Panc1 (cell line): Measurements from ENCODE around the gene VIM. TPM values are rescaled to one million over a fixed set of nuclear protein-coding genes. Genes with fewer than 3 reads are reported as not detected.

Experiments
- ATAC-seq: fragments of 200-7000 bp; cut with Tn5 transposase; 2 replicates; pipeline ENCODE4 v1.9.1; 2020; ENCODE audit warnings: mild to moderate bottlenecking, moderate library complexity
- BruUV-seq: library from RNA; stranded (reverse); fragments of 400-500 nt; replicated peaks from 2 replicates; lab custom pipeline; 2021; lab: Mats Ljungman, UMichigan
- CTCF ChIA-PET: fragments of 300-600 bp; sonication (Branson Sonifier 250); formaldehyde crosslinking; loops from one replicate; lab custom pipeline; 2022; ENCODE audit warnings: antibody characterized with exemption; lab: Charles Lee
- POLR2A ChIA-PET: fragments of 300-600 bp; sonication (Branson Sonifier 250); formaldehyde crosslinking; loops from one replicate; lab custom pipeline; 2022; ENCODE audit warnings: antibody characterized with exemption; lab: Charles Lee
- DNase-seq: peaks from one replicate; pipeline ENCODE4 v3.0.0-alpha.2; 2010; ENCODE audit warnings: low read depth, low spot score
- H3K27ac ChIP-seq: 2 replicates; pipeline ENCODE4 v1.5.1; 2011; ENCODE audit warnings: mild to moderate bottlenecking, low read length, inconsistent platforms
- H3K27me3 ChIP-seq: fragments of 200-500 bp; sonication (Bioruptor generic); 2 replicates; pipeline ENCODE4 v1.6.0; 2014; ENCODE audit warnings: low read length, inconsistent platforms; ENCODE audit not compliant: control insufficient read depth, insufficient read depth
- H3K36me3 ChIP-seq: fragments of 200-500 bp; sonication (Bioruptor generic); 2 replicates; pipeline ENCODE4 v1.5.1; 2014; ENCODE audit warnings: inconsistent platforms, mild to moderate bottlenecking, low read length, moderate library complexity; ENCODE audit not compliant: control insufficient read depth, insufficient read depth
- H3K4me1 ChIP-seq: 2 replicates; pipeline ENCODE4 v1.5.1; 2011; ENCODE audit warnings: inconsistent platforms, mild to moderate bottlenecking, low read length, moderate library complexity; ENCODE audit not compliant: control insufficient read depth, insufficient read depth
- H3K4me3 ChIP-seq, 2 experiments: 2 replicates each; pipeline ENCODE4 v1.5.1; 2011 to 2012; ENCODE audit warnings: low read depth in 2 of 2, low read length in 2 of 2, mild to moderate bottlenecking in 2 of 2, inconsistent platforms in 1 of 2, moderate library complexity in 1 of 2
- H3K9me3 ChIP-seq: fragments of 200-500 bp; sonication (Bioruptor generic); 2 replicates; pipeline ENCODE4 v1.5.1; 2014; ENCODE audit warnings: low read depth, mild to moderate bottlenecking, inconsistent platforms, low read length, moderate library complexity; ENCODE audit not compliant: control insufficient read depth, insufficient read depth
- POLR2AphosphoS5 ChIP-seq: IDR thresholded peaks from 2 replicates; pipeline ENCODE4 v1.6.1; 2012; ENCODE audit warnings: mild to moderate bottlenecking, low read depth, low read length, moderate library complexity
- SIN3A ChIP-seq: IDR thresholded peaks from 2 replicates; pipeline ENCODE4 v1.6.1; 2012; ENCODE audit warnings: low read depth, mild to moderate bottlenecking, low read length, moderate library complexity, borderline replicate concordance; ENCODE audit not compliant: insufficient read depth
- TCF7L2 ChIP-seq: IDR thresholded peaks from 2 replicates; pipeline ENCODE4 v1.6.1; 2011; ENCODE audit warnings: mild to moderate bottlenecking, low read depth, low read length, inconsistent platforms
- in situ Hi-C: cut with HindIII; loops from 2 replicates; pipeline ENCODE4 v1.10.0; 2016; ENCODE audit warnings: low sequenced_read_pairs, low pct_unique_long_range_greater_than_20kb
- intact Hi-C: fragments of 100-400 bp; cut with micrococcal nuclease; formaldehyde crosslinking; loops from one replicate; pipeline ENCODE4 v1.10.0; 2022; ENCODE audit not compliant: unreplicated experiment
- total RNA-seq: library from RNA; stranded (reverse); gene quantifications from one replicate; pipeline ENCODE4 v1.2.1, GENCODE V29; 2021; ENCODE audit not compliant: unreplicated experiment
- TF ChIP-seq, protein P1 (sequence below), 2 experiments: IDR thresholded peaks; 2 replicates each; pipeline ENCODE4 v1.6.1; 2011 to 2012; ENCODE audit warnings: low read depth in 2 of 2, control low read depth in 1 of 2, low read length in 1 of 2, mild to moderate bottlenecking in 1 of 2, moderate library complexity in 1 of 2; ENCODE audit not compliant: insufficient read depth in 1 of 2
- TF ChIP-seq, protein P2 (sequence below): fragments of 450-650 bp; IDR thresholded peaks from 2 replicates; pipeline ENCODE4 v1.5.1; 2017; ENCODE audit warnings: mild to moderate bottlenecking

VIM gene
- total RNA-seq, 1 experiment from 2014 or later: 3,436 TPM

DNA sequence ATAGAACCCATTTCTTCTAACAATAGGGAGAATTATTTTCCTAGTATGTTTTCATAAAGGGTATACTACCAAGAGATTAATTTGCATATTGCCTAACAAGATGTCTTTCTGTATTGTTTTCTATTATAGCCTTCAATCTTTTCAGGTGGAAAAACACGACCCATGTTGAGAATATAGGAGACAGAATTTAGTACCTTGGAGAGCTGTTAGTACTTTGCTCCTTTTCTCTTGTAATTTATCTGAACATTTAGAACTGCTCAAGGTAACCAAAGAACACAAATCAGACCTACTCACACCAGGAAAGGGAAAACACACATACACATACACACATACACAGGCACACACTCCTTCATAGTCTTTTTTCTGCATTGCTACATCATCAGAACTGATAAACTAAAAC, 18.7 kb upstream of the VIM start:
- H3K27me3 ChIP-seq: no peaks in the 10 kb centered on the region
- DNase-seq (no peak), ATAC-seq (no peak)
- peak overlapping the region; percentile 99 for H3K27ac ChIP-seq
- TF ChIP-seq, protein P1, sequence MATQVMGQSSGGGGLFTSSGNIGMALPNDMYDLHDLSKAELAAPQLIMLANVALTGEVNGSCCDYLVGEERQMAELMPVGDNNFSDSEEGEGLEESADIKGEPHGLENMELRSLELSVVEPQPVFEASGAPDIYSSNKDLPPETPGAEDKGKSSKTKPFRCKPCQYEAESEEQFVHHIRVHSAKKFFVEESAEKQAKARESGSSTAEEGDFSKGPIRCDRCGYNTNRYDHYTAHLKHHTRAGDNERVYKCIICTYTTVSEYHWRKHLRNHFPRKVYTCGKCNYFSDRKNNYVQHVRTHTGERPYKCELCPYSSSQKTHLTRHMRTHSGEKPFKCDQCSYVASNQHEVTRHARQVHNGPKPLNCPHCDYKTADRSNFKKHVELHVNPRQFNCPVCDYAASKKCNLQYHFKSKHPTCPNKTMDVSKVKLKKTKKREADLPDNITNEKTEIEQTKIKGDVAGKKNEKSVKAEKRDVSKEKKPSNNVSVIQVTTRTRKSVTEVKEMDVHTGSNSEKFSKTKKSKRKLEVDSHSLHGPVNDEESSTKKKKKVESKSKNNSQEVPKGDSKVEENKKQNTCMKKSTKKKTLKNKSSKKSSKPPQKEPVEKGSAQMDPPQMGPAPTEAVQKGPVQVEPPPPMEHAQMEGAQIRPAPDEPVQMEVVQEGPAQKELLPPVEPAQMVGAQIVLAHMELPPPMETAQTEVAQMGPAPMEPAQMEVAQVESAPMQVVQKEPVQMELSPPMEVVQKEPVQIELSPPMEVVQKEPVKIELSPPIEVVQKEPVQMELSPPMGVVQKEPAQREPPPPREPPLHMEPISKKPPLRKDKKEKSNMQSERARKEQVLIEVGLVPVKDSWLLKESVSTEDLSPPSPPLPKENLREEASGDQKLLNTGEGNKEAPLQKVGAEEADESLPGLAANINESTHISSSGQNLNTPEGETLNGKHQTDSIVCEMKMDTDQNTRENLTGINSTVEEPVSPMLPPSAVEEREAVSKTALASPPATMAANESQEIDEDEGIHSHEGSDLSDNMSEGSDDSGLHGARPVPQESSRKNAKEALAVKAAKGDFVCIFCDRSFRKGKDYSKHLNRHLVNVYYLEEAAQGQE (IDR thresholded peaks at IDR 0.05; ENCODE audit: insufficient read depth in 1 of 2, low read depth in 2 of 2, low read length in 1 of 2): peak in 1 of 2 experiments; percentile 54; a peak in 2 of 4 replicates
- TF ChIP-seq TCF7L2: no peak
- TF ChIP-seq, protein P2, sequence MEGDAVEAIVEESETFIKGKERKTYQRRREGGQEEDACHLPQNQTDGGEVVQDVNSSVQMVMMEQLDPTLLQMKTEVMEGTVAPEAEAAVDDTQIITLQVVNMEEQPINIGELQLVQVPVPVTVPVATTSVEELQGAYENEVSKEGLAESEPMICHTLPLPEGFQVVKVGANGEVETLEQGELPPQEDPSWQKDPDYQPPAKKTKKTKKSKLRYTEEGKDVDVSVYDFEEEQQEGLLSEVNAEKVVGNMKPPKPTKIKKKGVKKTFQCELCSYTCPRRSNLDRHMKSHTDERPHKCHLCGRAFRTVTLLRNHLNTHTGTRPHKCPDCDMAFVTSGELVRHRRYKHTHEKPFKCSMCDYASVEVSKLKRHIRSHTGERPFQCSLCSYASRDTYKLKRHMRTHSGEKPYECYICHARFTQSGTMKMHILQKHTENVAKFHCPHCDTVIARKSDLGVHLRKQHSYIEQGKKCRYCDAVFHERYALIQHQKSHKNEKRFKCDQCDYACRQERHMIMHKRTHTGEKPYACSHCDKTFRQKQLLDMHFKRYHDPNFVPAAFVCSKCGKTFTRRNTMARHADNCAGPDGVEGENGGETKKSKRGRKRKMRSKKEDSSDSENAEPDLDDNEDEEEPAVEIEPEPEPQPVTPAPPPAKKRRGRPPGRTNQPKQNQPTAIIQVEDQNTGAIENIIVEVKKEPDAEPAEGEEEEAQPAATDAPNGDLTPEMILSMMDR: no peak
- H3K9me3 ChIP-seq: no peaks in the 10 kb centered on the region
- BruUV-seq: no TSS peak
- CTCF ChIA-PET: no interaction called here
- H3K4me3 ChIP-seq: no peak overlapping the region
- intact Hi-C loops (no loop called here), in situ Hi-C loops (no loop called here)
- POLR2A ChIA-PET: no interaction called here
- no peaks in the 10 kb centered on the region for H3K36me3 ChIP-seq
- H3K4me1 ChIP-seq: peaks cover 58% of the 10 kb centered on the region

DNA sequence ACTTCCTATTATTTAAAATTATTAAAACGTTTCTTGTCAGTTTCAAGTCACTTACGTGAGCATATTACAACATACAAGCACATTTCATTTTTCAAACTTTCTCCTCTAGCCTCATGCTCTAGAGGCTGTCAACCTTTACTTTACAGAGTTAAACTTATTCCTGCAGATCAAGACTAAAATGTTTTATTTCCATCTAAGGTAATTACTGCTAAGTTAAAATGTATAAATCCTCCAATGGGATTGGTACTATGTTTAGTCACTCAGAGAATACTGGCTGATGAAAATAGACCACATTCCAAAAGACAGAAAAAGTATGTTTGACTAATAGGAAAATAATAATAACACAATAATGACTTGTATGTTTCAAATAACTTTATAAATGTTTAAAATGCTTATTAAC, 18.2 kb upstream of the VIM start:
- CTCF ChIA-PET: no interaction called here
- no peaks in the 10 kb centered on the region for H3K9me3 ChIP-seq
- POLR2A ChIA-PET: no interaction called here

More for the DNA sequence above, 18.2 kb upstream of the VIM start:
- ATAC-seq: no peak
- intact Hi-C loops: no loop called here
- TF ChIP-seq, protein P1 (IDR thresholded peaks at IDR 0.05; ENCODE audit: insufficient read depth in 1 of 2, low read depth in 2 of 2, low read length in 1 of 2): no peak
- no peak for TF ChIP-seq POLR2AphosphoS5
- TF ChIP-seq, protein P2: no peak
- no peak for TF ChIP-seq TCF7L2
- no peak for TF ChIP-seq SIN3A
- peaks cover 61% of the 10 kb centered on the region for H3K4me1 ChIP-seq
- peak overlapping the region; percentile 99 for H3K27ac ChIP-seq
- H3K36me3 ChIP-seq: no peaks in the 10 kb centered on the region
- no TSS peak for BruUV-seq
- no peak overlapping the region for H3K4me3 ChIP-seq
- no peak for DNase-seq
- no peaks in the 10 kb centered on the region for H3K27me3 ChIP-seq
- in situ Hi-C loops: no loop called here
